GM23338 (cell line): ENCODE measurements around the gene CANT1. TPM values are rescaled to one million over a fixed set of nuclear protein-coding genes. Genes with fewer than 3 reads are reported as not detected.

Source experiments
- ATAC-seq: fragments of 200-7000 bp; cut with Tn5 transposase; 3 replicates; pipeline ENCODE4 v1.9.1; 2020
- DNase-seq: peaks from one replicate; pipeline ENCODE4 v3.0.0-alpha.2; 2015; ENCODE audit warnings: low spot score
- H2AFZ ChIP-seq: fragments of 200-600 bp; sonication (generic); 2 replicates; pipeline ENCODE4 v1.8.0; 2016; ENCODE audit warnings: antibody characterized with exemption, mild to moderate bottlenecking, moderate library complexity
- H3F3A ChIP-seq: fragments of 200-600 bp; sonication (generic); replicated peaks from 2 replicates; pipeline ENCODE4 v1.8.0; 2017; ENCODE audit warnings: antibody characterized with exemption, mixed run types, low read depth
- H3K27ac ChIP-seq: fragments of 200-600 bp; sonication (generic); 2 replicates; pipeline ENCODE4 v1.6.1; 2016; ENCODE audit warnings: low read depth
- H3K27me3 ChIP-seq: fragments of 200-600 bp; sonication (generic); 2 replicates; pipeline ENCODE4 v1.8.0; 2016; ENCODE audit warnings: mild to moderate bottlenecking, mixed run types, moderate library complexity; ENCODE audit not compliant: insufficient read depth
- H3K36me3 ChIP-seq: fragments of 200-600 bp; sonication (generic); 2 replicates; pipeline ENCODE4 v1.8.0; 2016; ENCODE audit warnings: mild to moderate bottlenecking; ENCODE audit not compliant: insufficient read depth
- H3K4me1 ChIP-seq: fragments of 200-600 bp; sonication (generic); 2 replicates; pipeline ENCODE4 v1.8.0; 2016; ENCODE audit warnings: mild to moderate bottlenecking, moderate library complexity; ENCODE audit not compliant: insufficient read depth
- H3K4me2 ChIP-seq: fragments of 200-600 bp; sonication (generic); 2 replicates; pipeline ENCODE4 v1.7.1; 2017; ENCODE audit warnings: mixed run types
- H3K4me3 ChIP-seq: fragments of 200-600 bp; sonication (generic); 2 replicates; pipeline ENCODE4 v1.6.1; 2016; ENCODE audit warnings: mixed run types
- H3K79me2 ChIP-seq: fragments of 200-600 bp; sonication (generic); replicated peaks from 2 replicates; pipeline ENCODE4 v1.8.0; 2017; ENCODE audit warnings: mild to moderate bottlenecking; ENCODE audit not compliant: insufficient read depth
- H3K9me2 ChIP-seq: fragments of 200-600 bp; sonication (generic); 2 replicates; pipeline ENCODE4 v1.8.0; 2017; ENCODE audit not compliant: insufficient read depth
- H4K20me1 ChIP-seq: fragments of 200-600 bp; sonication (generic); replicated peaks from 2 replicates; pipeline ENCODE4 v1.8.0; 2017; ENCODE audit warnings: mild to moderate bottlenecking; ENCODE audit not compliant: insufficient read depth
- H3K27ac Mint-ChIP-seq: 2 replicates; pipeline ENCODE4 v1.8.0; 2020; ENCODE audit warnings: inconsistent platforms, mild to moderate bottlenecking, moderate library complexity, mixed read lengths
- H3K27me3 Mint-ChIP-seq: 3 replicates; pipeline ENCODE4 v1.8.0; 2022; ENCODE audit warnings: low read depth, mild to moderate bottlenecking, moderate library complexity, mixed read lengths, inconsistent platforms; ENCODE audit not compliant: insufficient read depth, poor library complexity
- H3K36me3 Mint-ChIP-seq: 3 replicates; pipeline ENCODE4 v1.8.0; 2021; ENCODE audit warnings: low read depth, mild to moderate bottlenecking, inconsistent platforms, moderate library complexity, mixed read lengths
- H3K4me1 Mint-ChIP-seq: 3 replicates; pipeline ENCODE4 v1.8.0; 2020; ENCODE audit warnings: mild to moderate bottlenecking, inconsistent platforms, mixed read lengths
- H3K4me3 Mint-ChIP-seq: 3 replicates; pipeline ENCODE4 v1.8.0; 2021; ENCODE audit warnings: moderate library complexity, mild to moderate bottlenecking, inconsistent platforms, mixed read lengths
- H3K9me3 Mint-ChIP-seq: 3 replicates; pipeline ENCODE4 v1.8.0; 2020; ENCODE audit warnings: moderate library complexity, mild to moderate bottlenecking, inconsistent platforms, mixed read lengths
- EZH2 ChIP-seq: fragments of 200-600 bp; sonication (generic); IDR thresholded peaks from one replicate; pipeline ENCODE4 v1.8.0; 2017; ENCODE audit warnings: antibody characterized with exemption, mild to moderate bottlenecking, low read depth; ENCODE audit not compliant: unreplicated experiment
- JUNB ChIP-seq: IDR thresholded peaks from one replicate; pipeline ENCODE4 v1.6.1; 2016; ENCODE audit warnings: antibody characterized with exemption; ENCODE audit not compliant: unreplicated experiment
- POLR2AphosphoS5 ChIP-seq: IDR thresholded peaks from 2 replicates; pipeline ENCODE4 v1.6.1; 2016; ENCODE audit warnings: antibody characterized with exemption, low read depth
- REST ChIP-seq: IDR thresholded peaks from one replicate; pipeline ENCODE4 v1.6.1; 2018; ENCODE audit warnings: antibody characterized with exemption; ENCODE audit not compliant: unreplicated experiment
- STAT1 ChIP-seq: IDR thresholded peaks from one replicate; pipeline ENCODE4 v1.6.1; 2016; ENCODE audit warnings: antibody characterized with exemption; ENCODE audit not compliant: unreplicated experiment
- ZNF114 ChIP-seq: fragments of 250-450 bp; sonication (Bioruptor Pico); IDR thresholded peaks from 2 replicates; pipeline ENCODE4 v1.5.0; 2020; ENCODE audit warnings: mild to moderate bottlenecking, moderate library complexity
- ZNF331 ChIP-seq: fragments of 250-450 bp; sonication (Bioruptor Pico); IDR thresholded peaks from 2 replicates; pipeline ENCODE4 v1.5.0; 2020; ENCODE audit warnings: low read depth, mild to moderate bottlenecking, moderate library complexity
- polyA plus RNA-seq: library from polyadenylated mRNA; unstranded; fragments of >200 nt; fragmentation: Nextera tagmentation; extraction: Ambion mirVana; gene quantifications from 2 replicates; pipeline ENCODE4 v1.2.1, GENCODE V29; 2016
- total RNA-seq: library from RNA; depleted of rRNA; stranded (reverse); fragments of >200 nt; shearing (Covaris generic); gene quantifications from 2 replicates; pipeline ENCODE4 v1.2.3, GENCODE V29; 2014
- TF ChIP-seq, protein P1 (sequence below): IDR thresholded peaks from 2 replicates; pipeline ENCODE4 v1.6.1; 2016; ENCODE audit warnings: antibody characterized with exemption
- TF ChIP-seq, protein P2 (sequence below): fragments of 250-450 bp; sonication (Bioruptor Pico); IDR thresholded peaks from 2 replicates; pipeline ENCODE4 v1.5.0; 2020; ENCODE audit warnings: mild to moderate bottlenecking, moderate library complexity

Gene CANT1
- total and polyA plus RNA-seq, 2 experiments from 2014 or later: 5.9 to 38.8 TPM

GRCh38 chr17:79054200-79054960, 44.8 kb upstream of the CANT1 start (continued):
- TF ChIP-seq REST (no peak), POLR2AphosphoS5 (no peak), ZNF114 (no peak)

GRCh38 chr17:79053251-79053925, 43.8 kb upstream of the CANT1 start:
- no peak overlapping the region for H3K27ac ChIP-seq
- no peaks in the 10 kb centered on the region for H3K4me1 Mint-ChIP-seq
- H3K9me2 ChIP-seq: no peaks in the 10 kb centered on the region
- no peak overlapping the region for H3K4me3 Mint-ChIP-seq
- no peak for DNase-seq
- H3K27ac Mint-ChIP-seq: no peak overlapping the region
- no peaks in the 10 kb centered on the region for H3K4me1 ChIP-seq
- no peaks in the 10 kb centered on the region for H4K20me1 ChIP-seq
- H2AFZ ChIP-seq: no peak overlapping the region
- no peak overlapping the region for H3K4me2 ChIP-seq
- H3K27me3 Mint-ChIP-seq: peaks cover 15% of the 10 kb centered on the region
- no peaks in the 10 kb centered on the region for H3K36me3 ChIP-seq
- H3K27me3 ChIP-seq: no peaks in the 10 kb centered on the region
- H3F3A ChIP-seq: no peaks in the 10 kb centered on the region
- H3K79me2 ChIP-seq: no peaks in the 10 kb centered on the region
- no peaks in the 10 kb centered on the region; the same call in 2 of the 3 replicates for H3K36me3 Mint-ChIP-seq
- ATAC-seq: no peak
- no peak overlapping the region for H3K4me3 ChIP-seq
- H3K9me3 Mint-ChIP-seq: peaks cover 27% of the 10 kb centered on the region
- TF ChIP-seq STAT1 (no peak), EZH2 (no peak), ZNF331 (no peak), JUNB (no peak), REST (no peak)
- TF ChIP-seq, protein P1, sequence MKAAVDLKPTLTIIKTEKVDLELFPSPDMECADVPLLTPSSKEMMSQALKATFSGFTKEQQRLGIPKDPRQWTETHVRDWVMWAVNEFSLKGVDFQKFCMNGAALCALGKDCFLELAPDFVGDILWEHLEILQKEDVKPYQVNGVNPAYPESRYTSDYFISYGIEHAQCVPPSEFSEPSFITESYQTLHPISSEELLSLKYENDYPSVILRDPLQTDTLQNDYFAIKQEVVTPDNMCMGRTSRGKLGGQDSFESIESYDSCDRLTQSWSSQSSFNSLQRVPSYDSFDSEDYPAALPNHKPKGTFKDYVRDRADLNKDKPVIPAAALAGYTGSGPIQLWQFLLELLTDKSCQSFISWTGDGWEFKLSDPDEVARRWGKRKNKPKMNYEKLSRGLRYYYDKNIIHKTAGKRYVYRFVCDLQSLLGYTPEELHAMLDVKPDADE: no peak
- TF ChIP-seq, protein P2, sequence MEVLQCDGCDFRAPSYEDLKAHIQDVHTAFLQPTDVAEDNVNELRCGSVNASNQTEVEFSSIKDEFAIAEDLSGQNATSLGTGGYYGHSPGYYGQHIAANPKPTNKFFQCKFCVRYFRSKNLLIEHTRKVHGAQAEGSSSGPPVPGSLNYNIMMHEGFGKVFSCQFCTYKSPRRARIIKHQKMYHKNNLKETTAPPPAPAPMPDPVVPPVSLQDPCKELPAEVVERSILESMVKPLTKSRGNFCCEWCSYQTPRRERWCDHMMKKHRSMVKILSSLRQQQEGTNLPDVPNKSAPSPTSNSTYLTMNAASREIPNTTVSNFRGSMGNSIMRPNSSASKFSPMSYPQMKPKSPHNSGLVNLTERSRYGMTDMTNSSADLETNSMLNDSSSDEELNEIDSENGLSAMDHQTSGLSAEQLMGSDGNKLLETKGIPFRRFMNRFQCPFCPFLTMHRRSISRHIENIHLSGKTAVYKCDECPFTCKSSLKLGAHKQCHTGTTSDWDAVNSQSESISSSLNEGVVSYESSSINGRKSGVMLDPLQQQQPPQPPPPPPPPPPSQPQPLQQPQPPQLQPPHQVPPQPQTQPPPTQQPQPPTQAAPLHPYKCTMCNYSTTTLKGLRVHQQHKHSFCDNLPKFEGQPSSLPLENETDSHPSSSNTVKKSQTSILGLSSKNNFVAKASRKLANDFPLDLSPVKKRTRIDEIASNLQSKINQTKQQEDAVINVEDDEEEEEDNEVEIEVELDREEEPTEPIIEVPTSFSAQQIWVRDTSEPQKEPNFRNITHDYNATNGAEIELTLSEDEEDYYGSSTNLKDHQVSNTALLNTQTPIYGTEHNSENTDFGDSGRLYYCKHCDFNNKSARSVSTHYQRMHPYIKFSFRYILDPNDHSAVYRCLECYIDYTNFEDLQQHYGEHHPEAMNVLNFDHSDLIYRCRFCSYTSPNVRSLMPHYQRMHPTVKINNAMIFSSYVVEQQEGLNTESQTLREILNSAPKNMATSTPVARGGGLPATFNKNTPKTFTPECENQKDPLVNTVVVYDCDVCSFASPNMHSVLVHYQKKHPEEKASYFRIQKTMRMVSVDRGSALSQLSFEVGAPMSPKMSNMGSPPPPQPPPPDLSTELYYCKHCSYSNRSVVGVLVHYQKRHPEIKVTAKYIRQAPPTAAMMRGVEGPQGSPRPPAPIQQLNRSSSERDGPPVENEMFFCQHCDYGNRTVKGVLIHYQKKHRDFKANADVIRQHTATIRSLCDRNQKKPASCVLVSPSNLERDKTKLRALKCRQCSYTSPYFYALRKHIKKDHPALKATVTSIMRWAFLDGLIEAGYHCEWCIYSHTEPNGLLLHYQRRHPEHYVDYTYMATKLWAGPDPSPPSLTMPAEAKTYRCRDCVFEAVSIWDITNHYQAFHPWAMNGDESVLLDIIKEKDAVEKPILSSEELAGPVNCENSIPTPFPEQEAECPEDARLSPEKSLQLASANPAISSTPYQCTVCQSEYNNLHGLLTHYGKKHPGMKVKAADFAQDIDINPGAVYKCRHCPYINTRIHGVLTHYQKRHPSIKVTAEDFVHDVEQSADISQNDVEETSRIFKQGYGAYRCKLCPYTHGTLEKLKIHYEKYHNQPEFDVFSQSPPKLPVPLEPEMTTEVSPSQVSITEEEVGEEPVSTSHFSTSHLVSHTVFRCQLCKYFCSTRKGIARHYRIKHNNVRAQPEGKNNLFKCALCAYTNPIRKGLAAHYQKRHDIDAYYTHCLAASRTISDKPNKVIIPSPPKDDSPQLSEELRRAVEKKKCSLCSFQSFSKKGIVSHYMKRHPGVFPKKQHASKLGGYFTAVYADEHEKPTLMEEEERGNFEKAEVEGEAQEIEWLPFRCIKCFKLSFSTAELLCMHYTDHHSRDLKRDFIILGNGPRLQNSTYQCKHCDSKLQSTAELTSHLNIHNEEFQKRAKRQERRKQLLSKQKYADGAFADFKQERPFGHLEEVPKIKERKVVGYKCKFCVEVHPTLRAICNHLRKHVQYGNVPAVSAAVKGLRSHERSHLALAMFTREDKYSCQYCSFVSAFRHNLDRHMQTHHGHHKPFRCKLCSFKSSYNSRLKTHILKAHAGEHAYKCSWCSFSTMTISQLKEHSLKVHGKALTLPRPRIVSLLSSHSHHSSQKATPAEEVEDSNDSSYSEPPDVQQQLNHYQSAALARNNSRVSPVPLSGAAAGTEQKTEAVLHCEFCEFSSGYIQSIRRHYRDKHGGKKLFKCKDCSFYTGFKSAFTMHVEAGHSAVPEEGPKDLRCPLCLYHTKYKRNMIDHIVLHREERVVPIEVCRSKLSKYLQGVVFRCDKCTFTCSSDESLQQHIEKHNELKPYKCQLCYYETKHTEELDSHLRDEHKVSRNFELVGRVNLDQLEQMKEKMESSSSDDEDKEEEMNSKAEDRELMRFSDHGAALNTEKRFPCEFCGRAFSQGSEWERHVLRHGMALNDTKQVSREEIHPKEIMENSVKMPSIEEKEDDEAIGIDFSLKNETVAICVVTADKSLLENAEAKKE (CRISPR knock-in tag): no peak
